ENCODE measurements around the gene RASA2. TPM values are rescaled to one million over a fixed set of nuclear protein-coding genes. Genes with fewer than 3 reads are reported as not detected.
A peak's percentile ranks its signal among the peaks of the same experiment; 100 is the strongest.

Gene RASA2
- total and polyA plus RNA-seq, 2 of the 4 experiments (the other 2 are of a cell fraction), result 6.1 to 14.0 TPM

DNA sequence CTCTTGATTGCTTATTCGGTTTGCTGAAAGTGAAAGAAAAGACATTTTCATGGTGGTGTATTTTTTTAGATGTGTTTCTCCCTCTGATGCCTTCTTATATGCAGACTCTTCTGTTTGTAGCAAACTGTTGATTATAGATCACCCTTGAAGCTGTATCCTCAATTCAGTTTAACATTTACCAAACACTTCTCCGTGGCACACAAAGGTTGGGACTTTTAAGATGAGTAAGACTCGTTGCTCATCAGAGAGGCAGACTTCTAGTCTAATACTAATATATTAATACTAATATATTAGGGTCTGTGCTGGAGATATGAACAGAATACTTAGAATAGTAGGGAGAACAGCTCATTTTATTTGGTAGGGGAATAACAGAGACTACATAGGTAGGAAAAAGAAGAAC, 32.8 kb downstream of the RASA2 start:
- CTCF ChIA-PET, result no interaction called here

More for the DNA sequence above, 32.8 kb downstream of the RASA2 start:
- H3K4me3 ChIP-seq (ENCODE audit: insufficient read depth, low read depth, low read length), result no peak overlapping the region
- no peak overlapping the region for H3K27ac ChIP-seq (ENCODE audit: insufficient read depth, low read length)
- H3K14ac ChIP-seq (replicated peaks; ENCODE audit: low read depth, low read length), result no peak overlapping the region
- H3K4me2 ChIP-seq (ENCODE audit: low read depth, low read length), result peak overlapping the region; percentile 61; the same call in 1 of the 2 replicates
- H2AK9ac ChIP-seq (replicated peaks; ENCODE audit: low read depth, low read length, poor library complexity), result no peak overlapping the region
- DNase-seq, result no peak
- H2AK5ac ChIP-seq (ENCODE audit: low read depth, low read length), result no peak overlapping the region
- no peak overlapping the region for H3K9ac ChIP-seq (ENCODE audit: low read depth, low read length)
- in situ Hi-C loops (cut with MboI; ENCODE audit: low sequenced_read_pairs) (no loop called here), intact Hi-C loops (cut with micrococcal nuclease) (no loop called here), dilution Hi-C loops (cut with HindIII; ENCODE audit: low sequenced_read_pairs, unreplicated experiment) (no loop called here)
- H3K9me1 ChIP-seq (ENCODE audit: insufficient read depth, low read length), result peaks cover 5% of the 10 kb centered on the region
- H2BK20ac ChIP-seq (ENCODE audit: low read depth, low read length), result no peak overlapping the region
- no peaks in the 10 kb centered on the region for H4K20me1 ChIP-seq (ENCODE audit: insufficient read depth, low read length)
- H3K36me3 ChIP-seq (ENCODE audit: control insufficient read depth, insufficient read depth, low read length), result peaks cover 27% of the 10 kb centered on the region
- H3K79me1 ChIP-seq (ENCODE audit: low read depth in 1 of 2, low read length in 2 of 2), result peaks cover 34 to 35% of the 10 kb centered on the region in 2 experiments
- H2AFZ ChIP-seq (replicated peaks; ENCODE audit: low read length, poor library complexity), result no peak overlapping the region
- H4K8ac ChIP-seq (ENCODE audit: low read depth in 2 of 2, low read length in 2 of 2), result peak overlapping the region in 1 of 2 experiments; percentile 28; a peak in 1 of 4 replicates
- peak overlapping the region; percentile 89 for H3K23ac ChIP-seq (ENCODE audit: low read depth, low read length)
- POLR2A ChIA-PET (ENCODE audit: unreplicated experiment), result no interaction called here
- no peaks in the 10 kb centered on the region for H3K27me3 ChIP-seq (ENCODE audit: control insufficient read depth, insufficient read depth, low read length)
- no peak for ATAC-seq (ENCODE audit: low read depth)
- peak overlapping the region; percentile 49; the same call in 1 of the 2 replicates for H4K5ac ChIP-seq (ENCODE audit: low read depth, low read length)
- TF ChIP-seq MAZ (IDR thresholded peaks at IDR 0.05; ENCODE audit: borderline replicate concordance, low read depth, low read length) (no peak), RCOR1 (IDR thresholded peaks at IDR 0.05; ENCODE audit: insufficient replicate concordance, low read length) (no peak), POLR2A (IDR thresholded peaks at IDR 0.05; ENCODE audit: low read depth, low read length) (no peak), RAD21 (IDR thresholded peaks at IDR 0.05; ENCODE audit: low read length) (no peak), CEBPB (IDR thresholded peaks at IDR 0.05; ENCODE audit: low read depth, low read length) (no peak), SMC3 (IDR thresholded peaks at IDR 0.05; ENCODE audit: low read depth, low read length) (no peak), RFX5 (IDR thresholded peaks at IDR 0.05; ENCODE audit: low read depth, low read length) (no peak), MXI1 (IDR thresholded peaks at IDR 0.05; ENCODE audit: borderline replicate concordance, low read depth, low read length) (no peak)
- TF ChIP-seq, protein P1, sequence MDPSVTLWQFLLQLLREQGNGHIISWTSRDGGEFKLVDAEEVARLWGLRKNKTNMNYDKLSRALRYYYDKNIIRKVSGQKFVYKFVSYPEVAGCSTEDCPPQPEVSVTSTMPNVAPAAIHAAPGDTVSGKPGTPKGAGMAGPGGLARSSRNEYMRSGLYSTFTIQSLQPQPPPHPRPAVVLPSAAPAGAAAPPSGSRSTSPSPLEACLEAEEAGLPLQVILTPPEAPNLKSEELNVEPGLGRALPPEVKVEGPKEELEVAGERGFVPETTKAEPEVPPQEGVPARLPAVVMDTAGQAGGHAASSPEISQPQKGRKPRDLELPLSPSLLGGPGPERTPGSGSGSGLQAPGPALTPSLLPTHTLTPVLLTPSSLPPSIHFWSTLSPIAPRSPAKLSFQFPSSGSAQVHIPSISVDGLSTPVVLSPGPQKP (IDR thresholded peaks at IDR 0.05; ENCODE audit: borderline replicate concordance, low read depth, low read length), result no peak
- TF ChIP-seq, protein P2, sequence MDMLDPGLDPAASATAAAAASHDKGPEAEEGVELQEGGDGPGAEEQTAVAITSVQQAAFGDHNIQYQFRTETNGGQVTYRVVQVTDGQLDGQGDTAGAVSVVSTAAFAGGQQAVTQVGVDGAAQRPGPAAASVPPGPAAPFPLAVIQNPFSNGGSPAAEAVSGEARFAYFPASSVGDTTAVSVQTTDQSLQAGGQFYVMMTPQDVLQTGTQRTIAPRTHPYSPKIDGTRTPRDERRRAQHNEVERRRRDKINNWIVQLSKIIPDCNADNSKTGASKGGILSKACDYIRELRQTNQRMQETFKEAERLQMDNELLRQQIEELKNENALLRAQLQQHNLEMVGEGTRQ (IDR thresholded peaks at IDR 0.05; ENCODE audit: low read depth, low read length), result no peak
- TF ChIP-seq, protein P3, sequence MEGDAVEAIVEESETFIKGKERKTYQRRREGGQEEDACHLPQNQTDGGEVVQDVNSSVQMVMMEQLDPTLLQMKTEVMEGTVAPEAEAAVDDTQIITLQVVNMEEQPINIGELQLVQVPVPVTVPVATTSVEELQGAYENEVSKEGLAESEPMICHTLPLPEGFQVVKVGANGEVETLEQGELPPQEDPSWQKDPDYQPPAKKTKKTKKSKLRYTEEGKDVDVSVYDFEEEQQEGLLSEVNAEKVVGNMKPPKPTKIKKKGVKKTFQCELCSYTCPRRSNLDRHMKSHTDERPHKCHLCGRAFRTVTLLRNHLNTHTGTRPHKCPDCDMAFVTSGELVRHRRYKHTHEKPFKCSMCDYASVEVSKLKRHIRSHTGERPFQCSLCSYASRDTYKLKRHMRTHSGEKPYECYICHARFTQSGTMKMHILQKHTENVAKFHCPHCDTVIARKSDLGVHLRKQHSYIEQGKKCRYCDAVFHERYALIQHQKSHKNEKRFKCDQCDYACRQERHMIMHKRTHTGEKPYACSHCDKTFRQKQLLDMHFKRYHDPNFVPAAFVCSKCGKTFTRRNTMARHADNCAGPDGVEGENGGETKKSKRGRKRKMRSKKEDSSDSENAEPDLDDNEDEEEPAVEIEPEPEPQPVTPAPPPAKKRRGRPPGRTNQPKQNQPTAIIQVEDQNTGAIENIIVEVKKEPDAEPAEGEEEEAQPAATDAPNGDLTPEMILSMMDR (conservative IDR thresholded peaks at IDR 0.05; ENCODE audit: low read depth, low read length), result no peak
- no TSS peak for BruUV-seq (replicated peaks)
- peak overlapping the region; percentile 52 for H2BK5ac ChIP-seq (ENCODE audit: low read depth, low read length, poor library complexity, severe bottlenecking)
- no peak overlapping the region for H3K56ac ChIP-seq (ENCODE audit: extremely low read depth, insufficient read depth, low read length)
- H2BK120ac ChIP-seq (ENCODE audit: low read depth, low read length), result no peak overlapping the region
- no CpG with 5 or more reads among the region's 3 CpGs for WGBS, 2 experiments (ENCODE audit: extremely low coverage in 2 of 2, insufficient read length in 1 of 2)
- H4K91ac ChIP-seq (ENCODE audit: insufficient read depth, low read depth, low read length), result no peak overlapping the region
- H3K4me1 ChIP-seq (ENCODE audit: control insufficient read depth, insufficient read depth, low read length), result peaks cover 3% of the 10 kb centered on the region; the same call in 1 of the 2 replicates
- no peak overlapping the region for H2BK15ac ChIP-seq (ENCODE audit: low read depth, low read length)
- peak overlapping the region; percentile 52; the same call in 1 of the 2 replicates for H3K18ac ChIP-seq (ENCODE audit: low read depth, low read length)
- no peak overlapping the region; the same call in 1 of the 2 replicates for H3K4ac ChIP-seq (ENCODE audit: low read depth, low read length)
- peaks cover 2% of the 10 kb centered on the region for H3K9me3 ChIP-seq (ENCODE audit: control insufficient read depth, insufficient read depth, low read length)
